Effector memory CD8-positive, alpha-beta T cell (primary cell): Measurements from ENCODE around the gene ARHGEF5.
"Not testable (repeated sequence)": the region's sequence is repeated elsewhere in the genome, so short reads cannot be mapped to it uniquely, and the experiment has no call there.

Experiments
- ATAC-seq: fragments of 150-1000 bp; cut with Tn5 transposase; replicated peaks from 2 replicates; pipeline ENCODE4 v1.10.0; 2021; ENCODE audit warnings: mild to moderate bottlenecking, moderate library complexity
- DNase-seq, 3 experiments: peaks; one replicate each; pipeline ENCODE4 v3.0.0; 2021
- H3K27ac Mint-ChIP-seq, 2 donors: one replicate each; pipeline ENCODE4 v1.8.0; 2022; ENCODE audit warnings: mild to moderate bottlenecking in 2 of 2, mixed read lengths in 2 of 2, moderate library complexity in 2 of 2
- H3K27me3 Mint-ChIP-seq, 2 donors: one replicate each; pipeline ENCODE4 v1.8.0; 2022; ENCODE audit warnings: mixed read lengths in 2 of 2
- H3K36me3 Mint-ChIP-seq: one replicate; pipeline ENCODE4 v1.8.0; 2022; ENCODE audit warnings: mild to moderate bottlenecking, moderate library complexity, mixed read lengths; ENCODE audit not compliant: insufficient read depth
- H3K4me1 Mint-ChIP-seq, 2 donors: one replicate each; pipeline ENCODE4 v1.8.0; 2022; ENCODE audit warnings: low read depth in 2 of 2, mixed read lengths in 2 of 2
- H3K4me3 Mint-ChIP-seq, 2 donors: one replicate each; pipeline ENCODE4 v1.8.0; 2022; ENCODE audit warnings: mild to moderate bottlenecking in 2 of 2, mixed read lengths in 2 of 2, moderate library complexity in 2 of 2
- H3K9me3 Mint-ChIP-seq, 2 donors: one replicate each; pipeline ENCODE4 v1.8.0; 2022; ENCODE audit warnings: mixed read lengths in 2 of 2

ARHGEF5 gene

DNA sequence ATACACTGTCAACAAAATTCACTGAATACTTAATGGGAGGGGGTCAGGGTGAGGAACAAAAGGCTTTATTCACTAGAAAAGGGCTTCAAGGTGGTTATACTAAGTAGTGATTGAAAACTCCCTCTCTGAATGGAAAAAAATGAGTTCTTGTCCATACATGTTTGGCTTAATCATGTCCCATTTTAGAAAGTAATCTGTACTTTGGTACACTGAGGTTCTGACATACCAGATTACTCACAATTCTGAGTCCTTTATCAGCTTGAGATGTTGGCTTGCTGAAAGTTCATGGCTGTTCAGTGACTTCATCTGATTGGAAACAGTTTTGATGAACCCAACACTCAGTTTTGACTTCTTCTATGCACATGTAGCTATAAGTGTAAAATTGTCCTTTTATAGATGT, 61.1 kb downstream of the ARHGEF5 start:
- no peaks in the 10 kb centered on the region for H3K36me3 Mint-ChIP-seq
- ATAC-seq (no peak), DNase-seq (no peak)
- H3K27ac Mint-ChIP-seq, result no peak overlapping the region
- no peaks in the 10 kb centered on the region for H3K4me1 Mint-ChIP-seq
- H3K27me3 Mint-ChIP-seq, result peaks cover 16 to 17% of the 10 kb centered on the region in 2 donors
- no peak overlapping the region for H3K4me3 Mint-ChIP-seq
- no peaks in the 10 kb centered on the region for H3K9me3 Mint-ChIP-seq

DNA sequence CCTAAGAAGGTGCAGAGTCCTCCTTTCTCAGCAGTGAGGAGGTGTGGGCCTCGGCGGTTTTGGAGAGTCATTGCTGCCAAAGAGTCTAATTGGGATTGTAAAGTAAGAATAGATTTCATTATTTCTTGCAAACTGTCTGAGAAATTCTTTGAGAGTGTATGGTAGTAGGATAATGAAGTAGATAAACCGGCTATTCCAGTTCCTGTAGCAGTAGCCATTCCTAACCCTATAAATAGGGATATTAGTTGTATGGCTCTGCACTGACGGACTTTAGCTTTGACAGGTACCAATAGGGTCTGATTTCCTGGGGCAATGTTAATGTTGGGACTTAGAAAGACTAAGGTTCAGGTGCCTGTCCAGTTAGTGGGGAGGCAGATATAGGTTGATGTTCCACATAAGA, 63.7 kb downstream of the ARHGEF5 start:
- ATAC-seq, H3K36me3 Mint-ChIP-seq, DNase-seq, H3K27ac Mint-ChIP-seq, H3K4me1 Mint-ChIP-seq, H3K9me3 Mint-ChIP-seq, H3K4me3 Mint-ChIP-seq: not testable (repeated sequence)
- H3K27me3 Mint-ChIP-seq, result peaks cover 16 to 25% of the 10 kb centered on the region in 2 donors

DNA sequence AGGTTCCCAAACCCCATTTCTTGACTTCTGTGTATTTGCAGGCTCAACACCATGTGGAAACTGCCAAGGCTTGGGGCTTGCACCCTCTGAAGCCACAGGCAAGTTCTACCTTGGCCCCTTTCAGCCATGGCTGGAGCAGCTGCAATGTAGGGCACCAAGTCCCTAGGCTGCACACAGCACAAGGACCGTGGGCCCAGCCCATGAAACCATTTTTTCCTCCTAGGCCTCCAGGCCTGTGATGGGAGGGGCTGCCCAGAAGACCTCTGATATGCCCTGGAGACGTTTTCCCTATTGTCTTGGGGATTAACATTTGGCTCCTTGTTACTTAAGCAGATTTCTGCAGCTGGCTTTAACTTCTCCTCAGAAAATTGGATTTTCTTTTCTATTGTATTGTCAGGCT, 72.3 kb downstream of the ARHGEF5 start:
- not testable (repeated sequence) for H3K27ac Mint-ChIP-seq, DNase-seq, H3K36me3 Mint-ChIP-seq, H3K27me3 Mint-ChIP-seq, H3K4me1 Mint-ChIP-seq, H3K4me3 Mint-ChIP-seq, H3K9me3 Mint-ChIP-seq, ATAC-seq

DNA sequence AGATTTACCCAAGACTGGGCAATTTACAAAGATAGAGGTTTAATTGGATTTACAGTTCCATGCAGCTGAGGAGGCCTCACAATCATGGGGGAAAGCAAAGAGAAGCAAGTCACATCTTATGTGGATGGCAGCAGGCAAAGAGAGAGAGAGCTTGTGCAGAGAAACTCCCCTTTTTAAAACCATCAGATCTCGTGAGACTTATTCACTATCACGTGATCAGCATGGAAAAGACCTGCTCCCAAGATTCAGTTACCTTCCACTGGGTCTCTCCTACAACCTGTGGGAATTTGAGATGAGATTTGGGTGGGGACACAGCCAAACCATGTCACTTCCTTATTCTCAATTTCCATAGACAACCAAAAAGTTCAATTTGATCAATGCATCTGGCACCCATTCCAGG, 73.2 kb downstream of the ARHGEF5 start:
- Mint-ChIP-seq H3K27me3 (peaks cover 0 to 13% of the 10 kb centered on the region in 2 donors), H3K4me3 (no peak overlapping the region), H3K4me1 (no peaks in the 10 kb centered on the region), H3K36me3 (no peaks in the 10 kb centered on the region), H3K9me3 (peaks cover 0 to 6% of the 10 kb centered on the region in 2 donors), H3K27ac (no peak overlapping the region)
- ATAC-seq, result no peak
- no peak for DNase-seq
